Activated CD4-positive, alpha-beta T cell treated with anti-CD3 and anti-CD28 coated beads, Interleukin-2, amount 10 ng/mL, durations not matched to agents 7 days and 5 days (primary cell): ENCODE results near the gene SEC23A. TPM values are rescaled to one million over a fixed set of nuclear protein-coding genes. Genes with fewer than 3 reads are reported as not detected.
A peak's percentile ranks its signal among the peaks of the same experiment; 100 is the strongest.
"Not testable (repeated sequence)": the region's sequence is repeated elsewhere in the genome, so short reads cannot be mapped to it uniquely, and the experiment has no call there.

ENCODE experiments used
- CTCF ChIA-PET: fragments of 350-600 bp; sonication (Branson Sonifier 250); formaldehyde crosslinking; loops from one replicate; lab custom pipeline; 2021; ENCODE audit warnings: antibody characterized with exemption; lab: Charles Lee
- POLR2A ChIA-PET: fragments of 350-600 bp; sonication (Branson Sonifier 250); formaldehyde crosslinking; loops from one replicate; lab custom pipeline; 2021; ENCODE audit warnings: antibody characterized with exemption; lab: Charles Lee
- DNase-seq: peaks from one replicate; pipeline ENCODE4 v3.0.0-alpha.2; 2020
- H3K27ac Mint-ChIP-seq: one replicate; pipeline ENCODE4 v1.8.0; 2021; ENCODE audit warnings: mild to moderate bottlenecking, moderate library complexity, mixed read lengths
- H3K27me3 Mint-ChIP-seq: one replicate; pipeline ENCODE4 v1.8.0; 2021; ENCODE audit warnings: mixed read lengths
- H3K36me3 Mint-ChIP-seq: one replicate; pipeline ENCODE4 v1.8.0; 2021; ENCODE audit warnings: low read depth, mixed read lengths
- H3K4me1 Mint-ChIP-seq: one replicate; pipeline ENCODE4 v1.8.0; 2021; ENCODE audit warnings: mixed read lengths
- H3K4me3 Mint-ChIP-seq: one replicate; pipeline ENCODE4 v1.8.0; 2021; ENCODE audit warnings: mild to moderate bottlenecking, moderate library complexity, mixed read lengths
- H3K9me3 Mint-ChIP-seq: one replicate; pipeline ENCODE4 v1.8.0; 2021; ENCODE audit warnings: mixed read lengths
- total RNA-seq, 2 experiments: library from RNA; stranded (reverse); gene quantifications; one replicate each; pipeline ENCODE4 v1.2.3, GENCODE V29; 2021

Gene SEC23A
- total RNA-seq, 2 experiments from 2014 or later: 49.4 to 61.7 TPM

DNA sequence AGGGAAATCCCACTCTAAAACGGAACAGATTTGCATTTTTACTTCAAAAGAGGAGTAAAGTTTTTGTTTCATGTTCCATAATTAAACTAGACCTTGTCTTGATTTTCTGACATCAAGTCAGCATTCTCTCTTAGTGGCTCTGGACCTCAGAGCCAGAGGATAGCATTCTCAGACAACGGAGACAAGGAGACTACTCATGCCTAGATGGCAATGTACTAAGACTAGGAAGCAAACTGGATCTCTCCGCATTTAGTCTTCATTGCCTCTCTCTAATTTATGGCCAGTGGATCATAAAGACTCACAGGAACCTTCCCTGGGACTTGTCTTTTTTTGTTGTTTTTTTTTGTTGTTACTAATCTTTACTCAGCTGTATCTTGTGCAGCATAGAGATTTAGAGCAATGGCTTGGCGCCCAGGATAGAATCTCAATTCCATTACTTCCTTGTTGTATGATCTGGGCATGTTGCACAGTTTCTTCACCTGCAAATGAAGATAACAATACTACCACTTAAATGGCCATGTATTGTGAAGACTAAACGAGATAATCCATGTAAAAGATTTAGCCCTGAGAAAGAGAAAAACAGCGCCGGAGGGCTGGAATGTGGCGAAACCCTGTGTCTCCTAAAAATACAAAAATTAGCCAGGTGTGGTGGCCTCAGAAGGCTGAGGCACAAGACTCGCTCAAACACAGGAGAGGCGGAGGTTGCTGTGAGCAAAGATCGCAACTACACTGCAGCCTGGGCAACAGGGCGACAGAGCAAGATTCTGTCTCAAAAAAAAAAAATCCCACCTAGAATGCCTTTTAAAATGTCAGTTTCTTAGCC lies 7.1 kb upstream of the SEC23A start:
- Mint-ChIP-seq H3K4me3 (no peak overlapping the region), H3K27ac (no peak overlapping the region), H3K9me3 (no peaks in the 10 kb centered on the region), H3K4me1 (peaks cover 20% of the 10 kb centered on the region), H3K36me3 (no peaks in the 10 kb centered on the region), H3K27me3 (no peaks in the 10 kb centered on the region)
- ChIA-PET POLR2A (no interaction called here), CTCF (no interaction called here)
- no peak for DNase-seq

GRCh38 chr14:39108791-39109190 lies 5.8 kb upstream of the SEC23A start:
- H3K27me3 Mint-ChIP-seq: no peaks in the 10 kb centered on the region
- peaks cover 23% of the 10 kb centered on the region for H3K4me1 Mint-ChIP-seq
- no peak overlapping the region for H3K4me3 Mint-ChIP-seq
- H3K36me3 Mint-ChIP-seq: no peaks in the 10 kb centered on the region
- H3K9me3 Mint-ChIP-seq: no peaks in the 10 kb centered on the region
- ChIA-PET CTCF (no interaction called here), POLR2A (no interaction called here)
- no peak for DNase-seq
- no peak overlapping the region for H3K27ac Mint-ChIP-seq

DNA sequence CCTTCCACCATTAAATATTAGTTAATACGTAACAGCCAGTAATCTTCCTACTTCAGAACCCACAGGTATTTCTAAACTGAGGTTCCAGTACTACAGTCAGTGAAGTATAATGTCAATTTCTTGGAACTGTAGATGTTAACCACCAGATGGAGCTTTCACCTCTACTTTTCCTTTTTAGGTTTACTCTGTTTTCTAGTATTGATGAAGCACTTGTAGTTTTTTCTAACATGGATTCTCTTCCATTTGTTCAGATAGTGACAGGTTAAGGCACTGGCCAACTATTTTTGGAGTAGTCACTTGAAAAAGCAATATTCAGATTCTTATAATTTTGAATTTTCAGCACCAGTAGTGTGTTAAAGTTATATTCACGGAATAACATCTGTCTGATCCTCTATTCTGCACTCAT lies 4.6 kb upstream of the SEC23A start:
- H3K4me1 Mint-ChIP-seq: peaks cover 22% of the 10 kb centered on the region
- DNase-seq: no peak
- no peak overlapping the region for H3K27ac Mint-ChIP-seq
- ChIA-PET CTCF (interaction anchor here (1.0 kb wide), 2 partner anchors 9 to 196 kb away, joined by 3 to 4 read pairs; no protein-coding TSS in a partner anchor), POLR2A (no interaction called here)
- no peaks in the 10 kb centered on the region for H3K27me3 Mint-ChIP-seq
- H3K4me3 Mint-ChIP-seq: no peak overlapping the region
- peaks cover 1% of the 10 kb centered on the region for H3K36me3 Mint-ChIP-seq
- no peaks in the 10 kb centered on the region for H3K9me3 Mint-ChIP-seq

DNA sequence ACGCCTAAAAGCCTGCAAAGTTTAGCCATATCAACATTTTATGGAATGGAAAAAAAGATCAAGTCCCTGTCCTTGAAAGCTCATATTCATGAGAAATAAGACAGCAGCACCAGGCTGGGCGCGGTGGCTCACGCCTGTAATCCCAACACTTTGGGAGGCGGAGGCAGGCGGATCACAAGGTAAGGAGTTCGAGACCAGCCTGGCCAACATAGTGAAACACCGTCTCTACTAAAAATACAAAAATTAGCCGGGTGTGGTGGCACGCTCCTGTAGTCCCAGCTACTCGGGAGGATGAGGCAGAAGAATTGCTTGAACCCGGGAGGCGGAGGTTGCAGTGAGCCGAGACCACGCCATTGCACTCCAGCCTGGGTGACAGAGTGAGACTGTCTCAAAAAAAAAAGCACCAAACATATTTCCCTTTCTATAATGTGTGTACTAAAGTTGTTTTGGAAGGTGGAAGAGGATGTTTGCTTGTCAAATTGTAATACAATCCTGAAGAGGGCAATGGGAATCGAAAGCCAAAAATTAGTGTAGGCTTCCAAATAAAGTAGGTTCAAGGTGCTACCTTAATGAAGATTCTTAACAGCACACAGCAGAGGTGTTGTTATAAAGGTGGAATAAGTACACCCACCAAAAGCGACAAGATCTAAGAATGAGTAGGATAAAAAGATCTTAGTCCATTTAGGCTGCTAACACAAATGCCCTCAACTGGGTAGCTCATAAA lies 1.2 kb upstream of the SEC23A start:
- H3K27me3 Mint-ChIP-seq, H3K9me3 Mint-ChIP-seq, POLR2A ChIA-PET, DNase-seq, H3K36me3 Mint-ChIP-seq: not testable (repeated sequence)
- Mint-ChIP-seq H3K4me3 (peak overlapping the region; percentile 94), H3K4me1 (peaks cover 42% of the 10 kb centered on the region), H3K27ac (peak overlapping the region; percentile 97)
- CTCF ChIA-PET: interaction anchor here (0.6 to 1.2 kb wide), 3 partner anchors 10 to 86 kb away, joined by 3 read pairs; partner anchors contain the start of gene GEMIN2

GRCh38 chr14:39102265-39102968 lies 618 bp downstream of the SEC23A start:
- Mint-ChIP-seq H3K4me1 (peaks cover 46% of the 10 kb centered on the region), H3K36me3 (peaks cover 7% of the 10 kb centered on the region), H3K4me3 (peak overlapping the region; percentile 94), H3K9me3 (no peaks in the 10 kb centered on the region), H3K27ac (peak overlapping the region; percentile 97), H3K27me3 (no peaks in the 10 kb centered on the region)
- POLR2A ChIA-PET: interaction anchor here (0.6 to 1.0 kb wide), 4 partner anchors 12 to 299 kb away, joined by 3 read pairs; partner anchors contain the start of genes GEMIN2 and TRAPPC6B
- no peak for DNase-seq
- CTCF ChIA-PET: interaction anchor here (0.5 to 0.7 kb wide), 4 partner anchors 19 to 123 kb away, joined by 3 to 5 read pairs (median 3); no protein-coding TSS in a partner anchor

DNA sequence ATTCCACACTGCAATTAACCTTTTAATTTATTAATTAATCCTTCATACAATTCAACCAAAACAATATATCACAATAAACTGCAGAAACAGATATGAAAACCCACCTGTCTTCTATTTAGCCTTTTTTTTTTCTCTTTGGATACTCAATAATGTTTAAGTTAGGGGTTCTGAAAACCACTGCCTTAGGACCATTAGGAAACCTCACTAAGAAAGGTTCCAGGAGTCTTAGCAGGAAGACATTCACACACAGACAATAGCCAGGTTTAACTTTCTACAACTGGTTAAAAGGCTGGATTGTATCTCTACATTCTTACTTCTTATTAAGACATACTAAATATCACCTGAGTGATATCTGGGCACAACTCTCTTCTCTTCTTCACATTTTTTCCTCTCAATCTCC lies 3.3 kb downstream of the SEC23A start:
- DNase-seq: no peak
- Mint-ChIP-seq H3K36me3 (peaks cover 22% of the 10 kb centered on the region), H3K9me3 (no peaks in the 10 kb centered on the region), H3K27ac (no peak overlapping the region), H3K27me3 (no peaks in the 10 kb centered on the region), H3K4me1 (peaks cover 52% of the 10 kb centered on the region), H3K4me3 (no peak overlapping the region)
- ChIA-PET POLR2A (no interaction called here), CTCF (interaction anchor here (0.7 kb wide), 1 partner anchor 11 kb away, joined by 4 read pairs; no protein-coding TSS in a partner anchor)

- CTCF ChIA-PET: interaction anchor here (0.7 to 2.1 kb wide), 2 partner anchors 11 to 12 kb away, joined by 4 to 6 read pairs; no protein-coding TSS in a partner anchor
- Mint-ChIP-seq H3K4me1 (peaks cover 52% of the 10 kb centered on the region), H3K36me3 (peaks cover 27% of the 10 kb centered on the region)
- H3K9me3 Mint-ChIP-seq, H3K4me3 Mint-ChIP-seq, POLR2A ChIA-PET, H3K27me3 Mint-ChIP-seq, DNase-seq, H3K27ac Mint-ChIP-seq: not testable (repeated sequence)
These were observed 3.8 kb downstream of the SEC23A start for GRCh38 chr14:39099215-39099614.

DNA sequence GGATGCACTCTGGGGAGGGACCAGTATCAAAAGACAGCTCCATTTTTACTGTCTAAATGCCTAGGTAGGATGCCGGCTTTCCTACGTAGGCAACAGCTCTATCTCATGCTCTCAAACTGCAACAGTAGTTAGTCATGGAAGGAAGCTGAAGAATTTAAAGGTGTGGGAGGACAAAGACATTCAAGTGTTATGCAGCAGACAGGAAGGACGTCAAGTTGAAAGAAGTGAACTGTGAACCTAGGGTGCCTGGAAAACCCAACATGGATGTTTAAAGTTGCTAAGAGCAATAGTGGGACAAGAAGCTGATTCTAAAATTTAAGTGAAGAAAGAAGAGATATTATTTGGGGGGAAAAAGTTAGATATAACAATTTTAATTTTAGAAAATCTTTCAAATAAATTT lies 5.9 kb downstream of the SEC23A start:
- Mint-ChIP-seq H3K36me3 (peaks cover 27% of the 10 kb centered on the region), H3K27ac (peak overlapping the region; percentile 38), H3K4me1 (peaks cover 42% of the 10 kb centered on the region), H3K27me3 (no peaks in the 10 kb centered on the region), H3K9me3 (no peaks in the 10 kb centered on the region), H3K4me3 (no peak overlapping the region)
- DNase-seq: no peak
- POLR2A ChIA-PET: interaction anchor here (0.6 to 1.4 kb wide), 2 partner anchors 73 to 265 kb away, joined by 3 to 4 read pairs; partner anchors contain the start of gene TRAPPC6B
- CTCF ChIA-PET: interaction anchor here (1.2 to 2.1 kb wide), 2 partner anchors 14 to 41 kb away, joined by 5 to 6 read pairs; no protein-coding TSS in a partner anchor

GRCh38 chr14:39094515-39094914 lies 8.5 kb downstream of the SEC23A start:
- no peak for DNase-seq
- CTCF ChIA-PET: no interaction called here
- Mint-ChIP-seq H3K4me3 (no peak overlapping the region), H3K36me3 (peaks cover 46% of the 10 kb centered on the region), H3K9me3 (no peaks in the 10 kb centered on the region), H3K4me1 (peaks cover 35% of the 10 kb centered on the region), H3K27me3 (no peaks in the 10 kb centered on the region), H3K27ac (no peak overlapping the region)
- POLR2A ChIA-PET: no interaction called here

DNA sequence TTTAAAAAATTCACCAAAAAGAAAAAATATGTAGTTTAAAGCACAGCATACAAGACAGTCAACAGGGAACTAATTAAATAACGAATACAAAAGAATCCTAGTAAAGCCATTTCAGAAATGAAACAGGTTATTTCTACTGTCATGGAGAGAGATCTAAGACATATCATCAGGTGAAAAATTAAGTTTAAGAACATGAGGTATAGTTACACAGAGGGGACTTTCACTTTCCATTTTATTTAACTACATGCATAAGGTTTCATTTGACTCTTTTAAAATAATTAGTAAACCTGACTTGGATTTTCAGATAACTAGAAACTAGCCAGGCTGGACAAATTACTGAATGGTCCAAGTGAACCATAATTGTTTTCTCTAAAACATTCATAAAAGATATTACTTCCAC lies 11.3 kb downstream of the SEC23A start:
- peaks cover 24% of the 10 kb centered on the region for H3K4me1 Mint-ChIP-seq
- H3K36me3 Mint-ChIP-seq: peaks cover 53% of the 10 kb centered on the region
- no peaks in the 10 kb centered on the region for H3K9me3 Mint-ChIP-seq
- no peak for DNase-seq
- peak overlapping the region; percentile 79 for H3K27ac Mint-ChIP-seq
- POLR2A ChIA-PET: no interaction called here
- H3K27me3 Mint-ChIP-seq: no peaks in the 10 kb centered on the region
- CTCF ChIA-PET: no interaction called here
- peak overlapping the region; percentile 4 for H3K4me3 Mint-ChIP-seq

GRCh38 chr14:39090548-39091111 lies 12.4 kb downstream of the SEC23A start:
- no peaks in the 10 kb centered on the region for H3K9me3 Mint-ChIP-seq
- no peak overlapping the region for H3K4me3 Mint-ChIP-seq
- ChIA-PET CTCF (no interaction called here), POLR2A (no interaction called here)
- peaks cover 22% of the 10 kb centered on the region for H3K4me1 Mint-ChIP-seq
- H3K36me3 Mint-ChIP-seq: peaks cover 55% of the 10 kb centered on the region
- no peak overlapping the region for H3K27ac Mint-ChIP-seq
- DNase-seq: no peak
- no peaks in the 10 kb centered on the region for H3K27me3 Mint-ChIP-seq

- Mint-ChIP-seq H3K9me3 (no peaks in the 10 kb centered on the region), H3K4me3 (no peak overlapping the region), H3K4me1 (peaks cover 14% of the 10 kb centered on the region), H3K36me3 (peaks cover 63% of the 10 kb centered on the region), H3K27ac (no peak overlapping the region), H3K27me3 (no peaks in the 10 kb centered on the region)
- ChIA-PET POLR2A (no interaction called here), CTCF (no interaction called here)
- no peak for DNase-seq
These were observed 15.5 kb downstream of the SEC23A start for GRCh38 chr14:39087493-39087892.
